HG03139 (cell line): Measurements from ENCODE around the gene VEPH1.

Source experiments
- ATAC-seq: cut with Tn5 transposase; IDR thresholded peaks from one replicate; pipeline ENCODE4 v1.9.1; 2021; ENCODE audit not compliant: unreplicated experiment

Gene VEPH1

GRCh38 chr3:157479464-157480243, 23.6 kb downstream of the VEPH1 start:
- no peak for ATAC-seq

GRCh38 chr3:157477441-157477840, 25.8 kb downstream of the VEPH1 start:
- ATAC-seq: no peak

- ATAC-seq: no peak
These were observed 27.2 kb downstream of the VEPH1 start for GRCh38 chr3:157475921-157476414.

- no peak for ATAC-seq
These were observed 30.6 kb downstream of the VEPH1 start for GRCh38 chr3:157472648-157473047.

- ATAC-seq: no peak
These were observed 32.2 kb downstream of the VEPH1 start for GRCh38 chr3:157471064-157471463.

- ATAC-seq: no peak
These were observed 33.5 kb downstream of the VEPH1 start for GRCh38 chr3:157469561-157470294.

GRCh38 chr3:157467200-157467599, 36.0 kb downstream of the VEPH1 start:
- ATAC-seq: no peak

- ATAC-seq: no peak
These were observed 37.5 kb downstream of the VEPH1 start for GRCh38 chr3:157465741-157466140.

GRCh38 chr3:157464321-157464720, 38.9 kb downstream of the VEPH1 start:
- ATAC-seq: no peak

GRCh38 chr3:157463816-157464215, 39.4 kb downstream of the VEPH1 start:
- ATAC-seq: no peak

- no peak for ATAC-seq
These were observed 43.0 kb downstream of the VEPH1 start for GRCh38 chr3:157460253-157460652.

- no peak for ATAC-seq
These were observed 43.5 kb downstream of the VEPH1 start for GRCh38 chr3:157459706-157460105.

- ATAC-seq: no peak
These were observed 49.4 kb downstream of the VEPH1 start for GRCh38 chr3:157453824-157454223.

GRCh38 chr3:157452097-157452496, 51.1 kb downstream of the VEPH1 start:
- ATAC-seq: no peak

- no peak for ATAC-seq
These were observed 56.1 kb downstream of the VEPH1 start for GRCh38 chr3:157447026-157447694.

- ATAC-seq: no peak
These were observed 57.4 kb downstream of the VEPH1 start for GRCh38 chr3:157445857-157446256.

GRCh38 chr3:157444797-157445184, 58.4 kb downstream of the VEPH1 start:
- ATAC-seq: no peak

- ATAC-seq: no peak
These were observed 59.1 kb downstream of the VEPH1 start for GRCh38 chr3:157443905-157444796.

GRCh38 chr3:157442729-157443128, 60.5 kb downstream of the VEPH1 start:
- no peak for ATAC-seq

GRCh38 chr3:157441102-157441624, 62.1 kb downstream of the VEPH1 start:
- no peak for ATAC-seq
